Loucy (cell line): ENCODE data around the gene ATP8A2.

Experiments used
- EZH2phosphoT487 ChIP-seq: fragments of 200-600 bp; IDR thresholded peaks from 2 replicates; pipeline ENCODE4 v1.6.1; 2018; ENCODE audit warnings: antibody characterized with exemption, mild to moderate bottlenecking, moderate library complexity, borderline replicate concordance
- TF ChIP-seq, protein P1 (sequence below): fragments of 200-600 bp; sonication (generic); conservative IDR thresholded peaks from 2 replicates; pipeline ENCODE4 v1.5.1; 2014; ENCODE audit warnings: mild to moderate bottlenecking, antibody characterized with exemption, low read length

- TF ChIP-seq, protein P1, sequence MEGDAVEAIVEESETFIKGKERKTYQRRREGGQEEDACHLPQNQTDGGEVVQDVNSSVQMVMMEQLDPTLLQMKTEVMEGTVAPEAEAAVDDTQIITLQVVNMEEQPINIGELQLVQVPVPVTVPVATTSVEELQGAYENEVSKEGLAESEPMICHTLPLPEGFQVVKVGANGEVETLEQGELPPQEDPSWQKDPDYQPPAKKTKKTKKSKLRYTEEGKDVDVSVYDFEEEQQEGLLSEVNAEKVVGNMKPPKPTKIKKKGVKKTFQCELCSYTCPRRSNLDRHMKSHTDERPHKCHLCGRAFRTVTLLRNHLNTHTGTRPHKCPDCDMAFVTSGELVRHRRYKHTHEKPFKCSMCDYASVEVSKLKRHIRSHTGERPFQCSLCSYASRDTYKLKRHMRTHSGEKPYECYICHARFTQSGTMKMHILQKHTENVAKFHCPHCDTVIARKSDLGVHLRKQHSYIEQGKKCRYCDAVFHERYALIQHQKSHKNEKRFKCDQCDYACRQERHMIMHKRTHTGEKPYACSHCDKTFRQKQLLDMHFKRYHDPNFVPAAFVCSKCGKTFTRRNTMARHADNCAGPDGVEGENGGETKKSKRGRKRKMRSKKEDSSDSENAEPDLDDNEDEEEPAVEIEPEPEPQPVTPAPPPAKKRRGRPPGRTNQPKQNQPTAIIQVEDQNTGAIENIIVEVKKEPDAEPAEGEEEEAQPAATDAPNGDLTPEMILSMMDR, result no peak
- TF ChIP-seq EZH2phosphoT487, result no peak
Observed at GRCh38 chr13:25753976-25754375, 382.2 kb downstream of the ATP8A2 start.
